Panc1 (cell line): ENCODE results near the gene DIPK1B.

ENCODE experiments used
- POLR2AphosphoS5 ChIP-seq: IDR thresholded peaks from 2 replicates; pipeline ENCODE4 v1.6.1; 2012; ENCODE audit warnings: mild to moderate bottlenecking, low read depth, low read length, moderate library complexity
- SIN3A ChIP-seq: IDR thresholded peaks from 2 replicates; pipeline ENCODE4 v1.6.1; 2012; ENCODE audit warnings: low read depth, mild to moderate bottlenecking, low read length, moderate library complexity, borderline replicate concordance; ENCODE audit not compliant: insufficient read depth
- TCF7L2 ChIP-seq: IDR thresholded peaks from 2 replicates; pipeline ENCODE4 v1.6.1; 2011; ENCODE audit warnings: mild to moderate bottlenecking, low read depth, low read length, inconsistent platforms
- TF ChIP-seq, protein P1 (sequence below): fragments of 450-650 bp; IDR thresholded peaks from 2 replicates; pipeline ENCODE4 v1.5.1; 2017; ENCODE audit warnings: mild to moderate bottlenecking
- TF ChIP-seq, protein P2 (sequence below), 2 experiments: IDR thresholded peaks; 2 replicates each; pipeline ENCODE4 v1.6.1; 2011 to 2012; ENCODE audit warnings: low read depth in 2 of 2, control low read depth in 1 of 2, low read length in 1 of 2, mild to moderate bottlenecking in 1 of 2, moderate library complexity in 1 of 2; ENCODE audit not compliant: insufficient read depth in 1 of 2

DNA sequence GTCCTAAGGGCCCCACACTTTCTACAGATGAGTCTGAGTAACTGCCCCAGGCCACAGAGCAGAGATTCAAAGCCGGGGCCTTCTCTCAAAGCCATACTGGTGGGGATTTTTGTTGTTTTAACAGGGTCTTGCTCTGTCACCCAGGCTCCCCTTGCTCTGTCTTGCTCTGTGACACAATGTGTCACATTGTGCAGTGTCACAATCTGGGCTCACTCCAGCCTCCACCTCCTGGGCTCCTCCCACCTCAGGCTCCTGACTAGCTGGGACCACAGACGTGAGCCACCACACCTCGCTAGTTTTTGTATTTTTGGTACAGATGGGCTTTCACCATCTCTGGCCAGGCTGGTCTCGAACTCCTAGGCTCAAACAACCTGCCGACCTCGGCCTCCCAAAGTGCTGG, 33.7 kb upstream of the DIPK1B start:
- TF ChIP-seq, protein P1, sequence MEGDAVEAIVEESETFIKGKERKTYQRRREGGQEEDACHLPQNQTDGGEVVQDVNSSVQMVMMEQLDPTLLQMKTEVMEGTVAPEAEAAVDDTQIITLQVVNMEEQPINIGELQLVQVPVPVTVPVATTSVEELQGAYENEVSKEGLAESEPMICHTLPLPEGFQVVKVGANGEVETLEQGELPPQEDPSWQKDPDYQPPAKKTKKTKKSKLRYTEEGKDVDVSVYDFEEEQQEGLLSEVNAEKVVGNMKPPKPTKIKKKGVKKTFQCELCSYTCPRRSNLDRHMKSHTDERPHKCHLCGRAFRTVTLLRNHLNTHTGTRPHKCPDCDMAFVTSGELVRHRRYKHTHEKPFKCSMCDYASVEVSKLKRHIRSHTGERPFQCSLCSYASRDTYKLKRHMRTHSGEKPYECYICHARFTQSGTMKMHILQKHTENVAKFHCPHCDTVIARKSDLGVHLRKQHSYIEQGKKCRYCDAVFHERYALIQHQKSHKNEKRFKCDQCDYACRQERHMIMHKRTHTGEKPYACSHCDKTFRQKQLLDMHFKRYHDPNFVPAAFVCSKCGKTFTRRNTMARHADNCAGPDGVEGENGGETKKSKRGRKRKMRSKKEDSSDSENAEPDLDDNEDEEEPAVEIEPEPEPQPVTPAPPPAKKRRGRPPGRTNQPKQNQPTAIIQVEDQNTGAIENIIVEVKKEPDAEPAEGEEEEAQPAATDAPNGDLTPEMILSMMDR = no peak
- TF ChIP-seq POLR2AphosphoS5 (no peak), TCF7L2 (no peak), SIN3A (no peak)
- TF ChIP-seq, protein P2, sequence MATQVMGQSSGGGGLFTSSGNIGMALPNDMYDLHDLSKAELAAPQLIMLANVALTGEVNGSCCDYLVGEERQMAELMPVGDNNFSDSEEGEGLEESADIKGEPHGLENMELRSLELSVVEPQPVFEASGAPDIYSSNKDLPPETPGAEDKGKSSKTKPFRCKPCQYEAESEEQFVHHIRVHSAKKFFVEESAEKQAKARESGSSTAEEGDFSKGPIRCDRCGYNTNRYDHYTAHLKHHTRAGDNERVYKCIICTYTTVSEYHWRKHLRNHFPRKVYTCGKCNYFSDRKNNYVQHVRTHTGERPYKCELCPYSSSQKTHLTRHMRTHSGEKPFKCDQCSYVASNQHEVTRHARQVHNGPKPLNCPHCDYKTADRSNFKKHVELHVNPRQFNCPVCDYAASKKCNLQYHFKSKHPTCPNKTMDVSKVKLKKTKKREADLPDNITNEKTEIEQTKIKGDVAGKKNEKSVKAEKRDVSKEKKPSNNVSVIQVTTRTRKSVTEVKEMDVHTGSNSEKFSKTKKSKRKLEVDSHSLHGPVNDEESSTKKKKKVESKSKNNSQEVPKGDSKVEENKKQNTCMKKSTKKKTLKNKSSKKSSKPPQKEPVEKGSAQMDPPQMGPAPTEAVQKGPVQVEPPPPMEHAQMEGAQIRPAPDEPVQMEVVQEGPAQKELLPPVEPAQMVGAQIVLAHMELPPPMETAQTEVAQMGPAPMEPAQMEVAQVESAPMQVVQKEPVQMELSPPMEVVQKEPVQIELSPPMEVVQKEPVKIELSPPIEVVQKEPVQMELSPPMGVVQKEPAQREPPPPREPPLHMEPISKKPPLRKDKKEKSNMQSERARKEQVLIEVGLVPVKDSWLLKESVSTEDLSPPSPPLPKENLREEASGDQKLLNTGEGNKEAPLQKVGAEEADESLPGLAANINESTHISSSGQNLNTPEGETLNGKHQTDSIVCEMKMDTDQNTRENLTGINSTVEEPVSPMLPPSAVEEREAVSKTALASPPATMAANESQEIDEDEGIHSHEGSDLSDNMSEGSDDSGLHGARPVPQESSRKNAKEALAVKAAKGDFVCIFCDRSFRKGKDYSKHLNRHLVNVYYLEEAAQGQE (IDR thresholded peaks at IDR 0.05; ENCODE audit: insufficient read depth in 1 of 2, low read depth in 2 of 2, low read length in 1 of 2) = no peak
